Measurements from ENCODE around the gene DZANK1. TPM values are rescaled to one million over a fixed set of nuclear protein-coding genes. Genes with fewer than 3 reads are reported as not detected.

The DZANK1 gene
- total RNA-seq, 3 donors from 2014 or later: 2.6 to 14.8 (median 6.9) TPM

GRCh38 chr20:18477218-18477617 is 10.4 kb upstream of the DZANK1 start:
- Histone ChIP-seq H3K4me1 (no peaks in the 10 kb centered on the region), H3K9me3 (no peaks in the 10 kb centered on the region), H3K4me3 (no peak overlapping the region), H3K27ac (no peak overlapping the region), H3K36me3 (no peaks in the 10 kb centered on the region), H3K27me3 (no peaks in the 10 kb centered on the region)
- no peak for DNase-seq (ENCODE audit: low spot score in 2 of 2)
- intact Hi-C loops (cut with DNase I; ENCODE audit: low total_unique reads): no loop called here
- no peak for TF ChIP-seq CTCF (IDR thresholded peaks at IDR 0.05)
- no peak for TF ChIP-seq POLR2A (IDR thresholded peaks at IDR 0.05)
- no peak for TF ChIP-seq POLR2AphosphoS5 (IDR thresholded peaks at IDR 0.05)

GRCh38 chr20:18466574-18466893 is 296 bp downstream of the DZANK1 start:
- H3K4me1 ChIP-seq: peaks cover 0 to 4% of the 10 kb centered on the region in 2 donors
- intact Hi-C loops (cut with DNase I; ENCODE audit: low total_unique reads): no loop called here
- no peaks in the 10 kb centered on the region for H3K27me3 ChIP-seq
- peak overlapping the region; percentile 88 to 89 for H3K27ac ChIP-seq
- TF ChIP-seq POLR2AphosphoS5 (IDR thresholded peaks at IDR 0.05) (no peak), POLR2A (IDR thresholded peaks at IDR 0.05) (no peak), CTCF (IDR thresholded peaks at IDR 0.05) (no peak)
- no peak for DNase-seq (ENCODE audit: low spot score in 2 of 2)
- H3K4me3 ChIP-seq: peak overlapping the region; percentile 83 to 93 (median 89)
- no peaks in the 10 kb centered on the region for H3K9me3 ChIP-seq
- no peaks in the 10 kb centered on the region for H3K36me3 ChIP-seq

- no peak overlapping the region for H3K4me3 ChIP-seq
- H3K36me3 ChIP-seq: no peaks in the 10 kb centered on the region
- peaks cover 0 to 4% of the 10 kb centered on the region in 2 donors for H3K4me1 ChIP-seq
- no peak for TF ChIP-seq POLR2AphosphoS5 (IDR thresholded peaks at IDR 0.05)
- no peak overlapping the region for H3K27ac ChIP-seq
- intact Hi-C loops (cut with DNase I; ENCODE audit: low total_unique reads): no loop called here
- no peak for DNase-seq (ENCODE audit: low spot score in 2 of 2)
- no peaks in the 10 kb centered on the region for H3K27me3 ChIP-seq
- H3K9me3 ChIP-seq: no peaks in the 10 kb centered on the region
Measured at GRCh38 chr20:18465536-18466200, 1.2 kb downstream of the DZANK1 start.

- H3K27ac ChIP-seq: no peak overlapping the region
- no peaks in the 10 kb centered on the region for H3K36me3 ChIP-seq
- TF ChIP-seq CTCF (IDR thresholded peaks at IDR 0.05) (no peak), POLR2AphosphoS5 (IDR thresholded peaks at IDR 0.05) (no peak), POLR2A (IDR thresholded peaks at IDR 0.05) (no peak)
- H3K27me3 ChIP-seq: no peaks in the 10 kb centered on the region
- intact Hi-C loops (cut with DNase I; ENCODE audit: low total_unique reads): no loop called here
- H3K4me3 ChIP-seq: no peak overlapping the region
- H3K9me3 ChIP-seq: peaks cover 0 to 5% of the 10 kb centered on the region in 2 donors
- DNase-seq (ENCODE audit: low spot score in 2 of 2): no peak
- no peaks in the 10 kb centered on the region for H3K4me1 ChIP-seq
Measured at GRCh38 chr20:18456600-18456999, 10.2 kb downstream of the DZANK1 start.

- Histone ChIP-seq H3K4me1 (no peaks in the 10 kb centered on the region), H3K27me3 (no peaks in the 10 kb centered on the region), H3K4me3 (no peak overlapping the region), H3K36me3 (no peaks in the 10 kb centered on the region), H3K9me3 (no peaks in the 10 kb centered on the region), H3K27ac (no peak overlapping the region)
- TF ChIP-seq POLR2AphosphoS5 (IDR thresholded peaks at IDR 0.05) (no peak), POLR2A (IDR thresholded peaks at IDR 0.05) (no peak), CTCF (IDR thresholded peaks at IDR 0.05) (no peak)
- no peak for DNase-seq (ENCODE audit: low spot score in 2 of 2)
- intact Hi-C loops (cut with DNase I; ENCODE audit: low total_unique reads): no loop called here
Measured at GRCh38 chr20:18443886-18444285, 22.9 kb downstream of the DZANK1 start.

- DNase-seq (ENCODE audit: low spot score in 2 of 2): no peak
- H3K27ac ChIP-seq: no peak overlapping the region
- no peaks in the 10 kb centered on the region for H3K36me3 ChIP-seq
- H3K4me1 ChIP-seq: no peaks in the 10 kb centered on the region
- H3K27me3 ChIP-seq: no peaks in the 10 kb centered on the region
- TF ChIP-seq CTCF (IDR thresholded peaks at IDR 0.05): no peak
- H3K9me3 ChIP-seq: no peaks in the 10 kb centered on the region
- no peak overlapping the region for H3K4me3 ChIP-seq
- intact Hi-C loops (cut with DNase I; ENCODE audit: low total_unique reads): no loop called here
Measured at GRCh38 chr20:18440403-18440802, 26.4 kb downstream of the DZANK1 start.

Measured in breast epithelium (tissue), 4 donors.